Aorta (tissue), 5 donors: ENCODE measurements around the gene STAG2. TPM values are rescaled to one million over a fixed set of nuclear protein-coding genes. Genes with fewer than 3 reads are reported as not detected.
"Not testable (repeated sequence)": the region's sequence is repeated elsewhere in the genome, so short reads cannot be mapped to it uniquely, and the experiment has no call there.

Experiments used
- ATAC-seq: fragments of 200-7000 bp; cut with Tn5 transposase; one replicate; pipeline ENCODE4 v1.9.1; 2022; ENCODE audit warnings: moderate library complexity; ENCODE audit not compliant: low FRiP score
- DNase-seq, 2 donors: peaks; one replicate each; pipeline ENCODE4 v3.0.0-alpha.2; 2020
- H3K27ac ChIP-seq, 2 donors: one replicate each; pipeline ENCODE4 v1.5.1; 2013; ENCODE audit warnings: low read length in 2 of 2, mild to moderate bottlenecking in 2 of 2, moderate library complexity in 2 of 2, control low read depth in 1 of 2, inconsistent platforms in 1 of 2, low read depth in 1 of 2
- H3K27me3 ChIP-seq, 2 donors: one replicate each; pipeline ENCODE4 v1.6.1; 2013; ENCODE audit warnings: control low read depth in 1 of 2, low read length in 1 of 2, mild to moderate bottlenecking in 1 of 2, moderate library complexity in 1 of 2; ENCODE audit not compliant: insufficient read depth in 2 of 2, control insufficient read depth in 1 of 2
- H3K36me3 ChIP-seq, 2 donors: one replicate each; pipeline ENCODE4 v1.6.1; 2013; ENCODE audit warnings: control low read depth in 1 of 2, low read length in 1 of 2, mild to moderate bottlenecking in 1 of 2; ENCODE audit not compliant: insufficient read depth in 2 of 2, control insufficient read depth in 1 of 2
- H3K4me1 ChIP-seq, 2 donors: one replicate each; pipeline ENCODE4 v1.6.1; 2013; ENCODE audit warnings: low read length in 2 of 2, control low read depth in 1 of 2, mild to moderate bottlenecking in 1 of 2, moderate library complexity in 1 of 2; ENCODE audit not compliant: insufficient read depth in 2 of 2, control insufficient read depth in 1 of 2
- H3K4me3 ChIP-seq, 2 donors: one replicate each; pipeline ENCODE4 v1.5.1; 2013; ENCODE audit warnings: low read length in 2 of 2, control low read depth in 1 of 2, mild to moderate bottlenecking in 1 of 2
- H3K9me3 ChIP-seq: one replicate; pipeline ENCODE4 v1.6.1; 2013; ENCODE audit warnings: mild to moderate bottlenecking, low read length; ENCODE audit not compliant: control insufficient read depth
- WGBS, 2 donors: extraction: QIAGEN DNeasy Blood & Tissue Kit; methylation state at CpG; one replicate each; pipeline ENCODE4 v1.1.7; 2013; 5-methylcytosine and 5-hydroxymethylcytosine counted together
- intact Hi-C, 2 donors: fragments of 100-400 bp; cut with DNase I; formaldehyde crosslinking; loops; one replicate each; pipeline versions ENCODE4 v1.14.2 to v1.15.0; 2022
- polyA plus RNA-seq, 2 donors: library from polyadenylated mRNA; stranded (reverse); fragments of 200-250 nt; gene quantifications; one replicate each; pipeline ENCODE4 v1.2.3, GENCODE V29; 2013
- total RNA-seq, 2 donors: library from RNA; stranded (reverse); fragmentation: NEBNext Ultra II Directional; extraction: Animal tissue kit (Norgen Biotek cat#: 25700); gene quantifications; one replicate each; pipeline ENCODE4 v1.2.1, GENCODE V29; 2021
- donor health status: healthy with polysubstance abuse.
- donor health status: Bipolar disorder and iron deficiency.
- donor health status: DM: no; HTN: no; CAD: no.
- donor health status: DM: no; HTN: no; CAD: no.
- donor health status: DM: yes; HTN: yes; CAD: no.

The STAG2 gene
- total and polyA plus RNA-seq, 4 donors: 22.2 to 78.7 (median 50.7) TPM

- Histone ChIP-seq H3K27ac (no peak overlapping the region), H3K9me3 (no peaks in the 10 kb centered on the region), H3K27me3 (no peaks in the 10 kb centered on the region), H3K36me3 (no peaks in the 10 kb centered on the region), H3K4me1 (no peaks in the 10 kb centered on the region), H3K4me3 (no peak overlapping the region)
- no peak for ATAC-seq
- WGBS, 2 donors: 69% methylated on average over 1 to 2 of the region's 2 CpGs
- no peak for DNase-seq
- intact Hi-C loops: no loop called here
Observed at GRCh38 chrX:124097116-124097515, 135.6 kb downstream of the STAG2 start.

GRCh38 chrX:124098089-124098488 lies 136.6 kb downstream of the STAG2 start:
- H3K27me3 ChIP-seq: no peaks in the 10 kb centered on the region
- no peaks in the 10 kb centered on the region for H3K9me3 ChIP-seq
- H3K4me1 ChIP-seq: no peaks in the 10 kb centered on the region
- no peak overlapping the region for H3K4me3 ChIP-seq
- intact Hi-C loops: no loop called here
- no peak overlapping the region for H3K27ac ChIP-seq
- ATAC-seq (no peak), DNase-seq (no peak)
- no peaks in the 10 kb centered on the region for H3K36me3 ChIP-seq

- Histone ChIP-seq H3K36me3 (no peaks in the 10 kb centered on the region), H3K9me3 (no peaks in the 10 kb centered on the region), H3K27me3 (no peaks in the 10 kb centered on the region), H3K27ac (no peak overlapping the region), H3K4me3 (no peak overlapping the region), H3K4me1 (no peaks in the 10 kb centered on the region)
- intact Hi-C loops: no loop called here
- DNase-seq (no peak), ATAC-seq (no peak)
- 83 to 98% methylated on average over 5 of the region's 5 CpGs for WGBS, 2 donors
Observed at GRCh38 chrX:124103966-124104365, 142.5 kb downstream of the STAG2 start.

- H3K27ac ChIP-seq, H3K9me3 ChIP-seq, H3K4me3 ChIP-seq, H3K4me1 ChIP-seq, DNase-seq, H3K36me3 ChIP-seq, H3K27me3 ChIP-seq, intact Hi-C loops, ATAC-seq: not testable (repeated sequence)
- 91 to 98% methylated on average over 7 of the region's 7 CpGs for WGBS, 2 donors
Observed at GRCh38 chrX:124104512-124104911, 143.0 kb downstream of the STAG2 start.

- H3K4me1 ChIP-seq: no peaks in the 10 kb centered on the region
- WGBS, 2 donors: 61 to 80% methylated on average over 4 of the region's 4 CpGs
- peak; percentile 38 for ATAC-seq
- H3K27me3 ChIP-seq: no peaks in the 10 kb centered on the region
- DNase-seq: no peak
- intact Hi-C loops: no loop called here
- H3K9me3 ChIP-seq: no peaks in the 10 kb centered on the region
- H3K27ac ChIP-seq: no peak overlapping the region
- H3K4me3 ChIP-seq: no peak overlapping the region
- H3K36me3 ChIP-seq: no peaks in the 10 kb centered on the region
Observed at GRCh38 chrX:124113621-124114600, 152.4 kb downstream of the STAG2 start.

GRCh38 chrX:124117325-124117724 lies 155.8 kb downstream of the STAG2 start:
- Histone ChIP-seq H3K36me3 (no peaks in the 10 kb centered on the region), H3K27ac (no peak overlapping the region), H3K4me1 (no peaks in the 10 kb centered on the region), H3K4me3 (no peak overlapping the region), H3K27me3 (no peaks in the 10 kb centered on the region), H3K9me3 (no peaks in the 10 kb centered on the region)
- 41 to 48% methylated on average over 1 of the region's 1 CpG for WGBS, 2 donors
- DNase-seq: no peak
- no peak for ATAC-seq
- intact Hi-C loops: no loop called here

GRCh38 chrX:124125471-124125870 lies 164.0 kb downstream of the STAG2 start:
- Histone ChIP-seq H3K4me3 (no peak overlapping the region), H3K27me3 (no peaks in the 10 kb centered on the region), H3K36me3 (no peaks in the 10 kb centered on the region), H3K4me1 (no peaks in the 10 kb centered on the region), H3K9me3 (no peaks in the 10 kb centered on the region), H3K27ac (no peak overlapping the region)
- DNase-seq (no peak), ATAC-seq (no peak)
- 77 to 93% methylated on average over 3 of the region's 3 CpGs for WGBS, 2 donors
- intact Hi-C loops: no loop called here

- Histone ChIP-seq H3K4me1 (no peaks in the 10 kb centered on the region), H3K4me3 (no peak overlapping the region), H3K27me3 (no peaks in the 10 kb centered on the region), H3K9me3 (no peaks in the 10 kb centered on the region), H3K27ac (no peak overlapping the region), H3K36me3 (no peaks in the 10 kb centered on the region)
- DNase-seq (no peak), ATAC-seq (no peak)
- intact Hi-C loops: no loop called here
- 90 to 97% methylated on average over 7 of the region's 7 CpGs for WGBS, 2 donors
Observed at GRCh38 chrX:124127496-124127895, 166.0 kb downstream of the STAG2 start.

GRCh38 chrX:124132437-124132836 lies 170.9 kb downstream of the STAG2 start:
- intact Hi-C loops, H3K9me3 ChIP-seq, H3K4me1 ChIP-seq, H3K27me3 ChIP-seq, H3K4me3 ChIP-seq, DNase-seq, H3K27ac ChIP-seq, H3K36me3 ChIP-seq, ATAC-seq: not testable (repeated sequence)
- WGBS, 2 donors: 90 to 95% methylated on average over 5 of the region's 5 CpGs
